HL-60 (cell line): ENCODE results near the gene COX7A2.

Experiments
- DNase-seq, 2 experiments: peaks; one replicate each; pipeline ENCODE4 v3.0.0-alpha.2; 2010 to 2020; ENCODE audit warnings: low read depth in 1 of 2, low spot score in 1 of 2
- H3K27ac ChIP-seq: fragments of 250-450 bp; sonication (Bioruptor Pico); replicated peaks from 2 replicates; pipeline ENCODE4 v1.5.1; 2020; ENCODE audit warnings: mild to moderate bottlenecking, moderate library complexity
- H3K27me3 ChIP-seq: fragments of 250-450 bp; sonication (Bioruptor Pico); 2 replicates; pipeline ENCODE4 v1.5.1; 2021; ENCODE audit warnings: mild to moderate bottlenecking, moderate library complexity; ENCODE audit not compliant: insufficient read depth, poor library complexity, severe bottlenecking
- H3K4me3 ChIP-seq: replicated peaks from 2 replicates; pipeline ENCODE4 v1.5.1; 2011; ENCODE audit warnings: mild to moderate bottlenecking, control low read depth, low read length; ENCODE audit not compliant: insufficient read depth
- CTCF ChIP-seq: IDR thresholded peaks from one replicate; pipeline ENCODE4 v1.5.1; 2011; ENCODE audit warnings: low read length, control low read depth, inconsistent platforms; ENCODE audit not compliant: insufficient read depth
- GABPA ChIP-seq: IDR thresholded peaks from 2 replicates; pipeline ENCODE4 v1.6.1; 2012; ENCODE audit warnings: low read depth
- POLR2AphosphoS5 ChIP-seq: IDR thresholded peaks from 2 replicates; pipeline ENCODE4 v1.6.1; 2012; ENCODE audit warnings: low read depth
- REST ChIP-seq: IDR thresholded peaks from 2 replicates; pipeline ENCODE4 v1.6.1; 2012; ENCODE audit warnings: low read depth; ENCODE audit not compliant: insufficient replicate concordance
- SPI1 ChIP-seq: IDR thresholded peaks from 2 replicates; pipeline ENCODE4 v1.6.1; 2012; ENCODE audit warnings: low read depth, mild to moderate bottlenecking, borderline replicate concordance

Gene COX7A2

DNA sequence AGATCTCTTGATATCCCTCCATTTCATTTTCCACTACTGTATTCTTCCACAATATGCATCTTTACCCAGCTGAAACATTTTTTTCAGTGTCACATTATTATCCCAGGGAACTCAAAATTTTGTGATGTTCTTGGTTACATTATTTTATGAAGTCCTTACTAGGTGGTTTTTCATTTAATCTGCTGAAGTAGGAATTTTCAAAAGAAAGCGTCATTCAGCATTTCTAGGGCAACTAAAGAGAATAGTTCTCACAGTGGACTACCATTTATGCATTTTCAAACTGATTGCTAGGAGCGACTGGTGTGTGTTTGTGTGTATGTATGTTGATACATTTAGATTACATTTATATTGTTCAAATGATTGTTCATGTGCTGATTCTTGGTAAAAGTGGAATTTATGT is 43.4 kb upstream of the COX7A2 start:
- peak overlapping the region; percentile 90 for H3K27ac ChIP-seq
- H3K4me3 ChIP-seq: no peak overlapping the region; the same call in 1 of the 2 replicates
- DNase-seq: no peak
- TF ChIP-seq CTCF (no peak), SPI1 (no peak), REST (no peak), POLR2AphosphoS5 (no peak), GABPA (no peak)
- H3K27me3 ChIP-seq: no peaks in the 10 kb centered on the region

DNA sequence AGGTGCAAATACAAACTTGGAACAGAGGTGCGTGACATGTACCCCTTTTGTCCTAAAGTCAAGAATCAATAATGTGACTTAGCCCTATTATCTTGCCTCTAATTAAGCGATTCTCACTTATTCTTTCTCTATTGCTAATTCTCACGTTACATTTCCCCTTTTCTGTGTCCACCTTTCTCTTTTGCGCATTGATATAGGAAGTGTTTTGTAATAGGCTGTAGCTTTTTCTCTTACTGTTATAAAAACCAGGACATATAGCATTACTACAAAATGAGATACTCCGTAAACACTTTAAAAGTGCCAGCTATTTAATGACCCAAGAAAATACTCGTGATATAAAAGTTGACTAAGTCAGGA is 41.7 kb upstream of the COX7A2 start:
- Histone ChIP-seq H3K4me3 (peak overlapping the region; percentile 73), H3K27me3 (no peaks in the 10 kb centered on the region), H3K27ac (peak overlapping the region; percentile 90)
- TF ChIP-seq POLR2AphosphoS5 (no peak), GABPA (no peak), REST (no peak), SPI1 (peak; percentile 90), CTCF (no peak)
- peak in 1 of 2 experiments; percentile 49 for DNase-seq

- Histone ChIP-seq H3K4me3 (peak within 1 kb of the TSS; percentile 84), H3K27ac (peak within 1 kb of the TSS; percentile 90)
- DNase-seq: peak; percentile 98
Observed at GRCh38 chr6:75284632-75285282, 41.2 kb upstream of the COX7A2 start, which contains the start of gene TMEM30A. TMEM30A (minus strand) TSS chr6:75284792; CDS start chr6:75284638, 154 bp downstream.

More at GRCh38 chr6:75284632-75285282, 41.2 kb upstream of the COX7A2 start, which contains the start of gene TMEM30A:
- H3K27me3 ChIP-seq: no peaks in the 10 kb centered on the region
- peak; percentile 74; the same call in 1 of the 2 replicates for TF ChIP-seq SPI1
- peak; percentile 92 for TF ChIP-seq POLR2AphosphoS5
- peak; percentile 86 for TF ChIP-seq GABPA
- TF ChIP-seq CTCF: no peak
- peak; percentile 54 for TF ChIP-seq REST
